Panc1 (cell line): Measurements from ENCODE around the gene HOTAIR. TPM values are rescaled to one million over a fixed set of nuclear protein-coding genes. Genes with fewer than 3 reads are reported as not detected.

Experiments used
- ATAC-seq: fragments of 200-7000 bp; cut with Tn5 transposase; 2 replicates; pipeline ENCODE4 v1.9.1; 2020; ENCODE audit warnings: mild to moderate bottlenecking, moderate library complexity
- BruUV-seq: library from RNA; stranded (reverse); fragments of 400-500 nt; replicated peaks from 2 replicates; lab custom pipeline; 2021; lab: Mats Ljungman, UMichigan
- CTCF ChIA-PET: fragments of 300-600 bp; sonication (Branson Sonifier 250); formaldehyde crosslinking; loops from one replicate; lab custom pipeline; 2022; ENCODE audit warnings: antibody characterized with exemption; lab: Charles Lee
- POLR2A ChIA-PET: fragments of 300-600 bp; sonication (Branson Sonifier 250); formaldehyde crosslinking; loops from one replicate; lab custom pipeline; 2022; ENCODE audit warnings: antibody characterized with exemption; lab: Charles Lee
- DNase-seq: peaks from one replicate; pipeline ENCODE4 v3.0.0-alpha.2; 2010; ENCODE audit warnings: low read depth, low spot score
- H3K27ac ChIP-seq: 2 replicates; pipeline ENCODE4 v1.5.1; 2011; ENCODE audit warnings: mild to moderate bottlenecking, low read length, inconsistent platforms
- H3K27me3 ChIP-seq: fragments of 200-500 bp; sonication (Bioruptor generic); 2 replicates; pipeline ENCODE4 v1.6.0; 2014; ENCODE audit warnings: low read length, inconsistent platforms; ENCODE audit not compliant: control insufficient read depth, insufficient read depth
- H3K36me3 ChIP-seq: fragments of 200-500 bp; sonication (Bioruptor generic); 2 replicates; pipeline ENCODE4 v1.5.1; 2014; ENCODE audit warnings: inconsistent platforms, mild to moderate bottlenecking, low read length, moderate library complexity; ENCODE audit not compliant: control insufficient read depth, insufficient read depth
- H3K4me1 ChIP-seq: 2 replicates; pipeline ENCODE4 v1.5.1; 2011; ENCODE audit warnings: inconsistent platforms, mild to moderate bottlenecking, low read length, moderate library complexity; ENCODE audit not compliant: control insufficient read depth, insufficient read depth
- H3K4me3 ChIP-seq, 2 experiments: 2 replicates each; pipeline ENCODE4 v1.5.1; 2011 to 2012; ENCODE audit warnings: low read depth in 2 of 2, low read length in 2 of 2, mild to moderate bottlenecking in 2 of 2, inconsistent platforms in 1 of 2, moderate library complexity in 1 of 2
- H3K9me3 ChIP-seq: fragments of 200-500 bp; sonication (Bioruptor generic); 2 replicates; pipeline ENCODE4 v1.5.1; 2014; ENCODE audit warnings: low read depth, mild to moderate bottlenecking, inconsistent platforms, low read length, moderate library complexity; ENCODE audit not compliant: control insufficient read depth, insufficient read depth
- CTCF ChIP-seq: fragments of 450-650 bp; IDR thresholded peaks from 2 replicates; pipeline ENCODE4 v1.5.1; 2017; ENCODE audit warnings: mild to moderate bottlenecking
- POLR2AphosphoS5 ChIP-seq: IDR thresholded peaks from 2 replicates; pipeline ENCODE4 v1.6.1; 2012; ENCODE audit warnings: mild to moderate bottlenecking, low read depth, low read length, moderate library complexity
- REST ChIP-seq, 2 experiments: IDR thresholded peaks; 2 replicates each; pipeline ENCODE4 v1.6.1; 2011 to 2012; ENCODE audit warnings: low read depth in 2 of 2, control low read depth in 1 of 2, low read length in 1 of 2, mild to moderate bottlenecking in 1 of 2, moderate library complexity in 1 of 2; ENCODE audit not compliant: insufficient read depth in 1 of 2
- SIN3A ChIP-seq: IDR thresholded peaks from 2 replicates; pipeline ENCODE4 v1.6.1; 2012; ENCODE audit warnings: low read depth, mild to moderate bottlenecking, low read length, moderate library complexity, borderline replicate concordance; ENCODE audit not compliant: insufficient read depth
- TCF7L2 ChIP-seq: IDR thresholded peaks from 2 replicates; pipeline ENCODE4 v1.6.1; 2011; ENCODE audit warnings: mild to moderate bottlenecking, low read depth, low read length, inconsistent platforms
- in situ Hi-C: cut with HindIII; loops from 2 replicates; pipeline ENCODE4 v1.10.0; 2016; ENCODE audit warnings: low sequenced_read_pairs, low pct_unique_long_range_greater_than_20kb
- intact Hi-C: fragments of 100-400 bp; cut with micrococcal nuclease; formaldehyde crosslinking; loops from one replicate; pipeline ENCODE4 v1.10.0; 2022; ENCODE audit not compliant: unreplicated experiment
- total RNA-seq: library from RNA; stranded (reverse); gene quantifications from one replicate; pipeline ENCODE4 v1.2.1, GENCODE V29; 2021; ENCODE audit not compliant: unreplicated experiment

Gene HOTAIR
- total RNA-seq, 1 experiment from 2014 or later = 31.7 TPM

DNA sequence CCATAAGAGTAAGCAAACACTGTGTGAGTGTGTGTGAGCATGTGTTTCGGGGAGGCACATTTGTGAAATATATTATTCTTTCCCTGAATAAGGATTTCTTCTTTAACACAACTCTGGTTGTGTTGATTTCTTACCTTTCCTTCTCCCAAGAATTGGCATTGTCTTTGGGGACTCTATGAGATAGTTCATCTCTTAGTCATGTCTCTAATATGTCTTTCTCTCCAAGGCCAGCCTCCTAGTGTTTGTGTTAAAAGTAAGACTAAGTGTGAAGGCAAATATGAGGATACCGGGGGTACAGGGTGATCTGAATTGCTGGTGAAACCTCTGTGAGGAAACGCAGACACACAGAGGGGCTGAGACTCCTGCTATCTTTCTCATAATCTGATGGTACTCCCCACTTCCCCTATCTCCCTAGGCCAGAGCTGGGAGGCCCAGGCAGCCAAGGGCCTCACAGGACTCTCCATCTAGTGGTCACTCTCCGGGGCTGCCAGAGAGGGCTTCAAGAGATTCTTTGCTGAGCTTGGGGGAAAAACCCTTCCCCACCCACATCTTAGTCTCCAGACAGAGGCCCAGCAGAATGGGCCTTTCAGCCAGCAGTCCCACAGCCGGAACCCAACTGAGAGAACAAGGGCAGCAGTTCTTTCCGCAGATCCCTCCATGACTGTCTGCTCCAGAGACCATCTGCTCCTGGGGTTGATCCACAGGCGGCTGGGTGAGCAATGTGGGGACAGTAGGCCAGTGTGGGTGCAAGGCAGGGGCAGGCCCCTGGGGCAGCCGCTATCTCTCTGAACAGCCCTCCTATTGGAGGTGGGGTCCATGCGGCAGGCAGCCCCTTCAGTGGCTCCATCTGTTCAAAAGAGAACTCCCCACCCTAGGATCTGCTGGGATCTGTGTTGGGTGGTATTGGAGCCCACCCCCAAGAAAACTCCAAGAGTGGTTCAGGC lies 25.8 kb downstream of the HOTAIR start:
- peaks cover 89% of the 10 kb centered on the region for H3K4me1 ChIP-seq
- ChIA-PET POLR2A (interaction anchor here (0.5 to 0.7 kb wide), 2 partner anchors 209 to 214 kb away, joined by 5 to 7 read pairs; no protein-coding TSS in a partner anchor), CTCF (interaction anchor here (0.6 kb wide), 2 partner anchors 50 to 79 kb away, joined by 6 to 12 read pairs; partner anchors contain the start of gene HOXC6)
- intact Hi-C loops (loop anchor here (5.0 kb wide), 2 partner anchors 122 to 182 kb away; no protein-coding TSS in a partner anchor), in situ Hi-C loops (no loop called here)
- no peaks in the 10 kb centered on the region for H3K27me3 ChIP-seq
- DNase-seq (no peak), ATAC-seq (peak; percentile 59)
- no TSS peak for BruUV-seq
- H3K27ac ChIP-seq = peak overlapping the region; percentile 88
- TF ChIP-seq CTCF = peak; percentile 76
- no peak for TF ChIP-seq POLR2AphosphoS5
- no peak for TF ChIP-seq SIN3A
- no peak for TF ChIP-seq REST (IDR thresholded peaks at IDR 0.05; ENCODE audit: insufficient read depth in 1 of 2, low read depth in 2 of 2, low read length in 1 of 2)
- TF ChIP-seq TCF7L2 = no peak
- H3K36me3 ChIP-seq = no peaks in the 10 kb centered on the region; the same call in 1 of the 2 replicates
- no peak overlapping the region for H3K4me3 ChIP-seq
- no peaks in the 10 kb centered on the region for H3K9me3 ChIP-seq

DNA sequence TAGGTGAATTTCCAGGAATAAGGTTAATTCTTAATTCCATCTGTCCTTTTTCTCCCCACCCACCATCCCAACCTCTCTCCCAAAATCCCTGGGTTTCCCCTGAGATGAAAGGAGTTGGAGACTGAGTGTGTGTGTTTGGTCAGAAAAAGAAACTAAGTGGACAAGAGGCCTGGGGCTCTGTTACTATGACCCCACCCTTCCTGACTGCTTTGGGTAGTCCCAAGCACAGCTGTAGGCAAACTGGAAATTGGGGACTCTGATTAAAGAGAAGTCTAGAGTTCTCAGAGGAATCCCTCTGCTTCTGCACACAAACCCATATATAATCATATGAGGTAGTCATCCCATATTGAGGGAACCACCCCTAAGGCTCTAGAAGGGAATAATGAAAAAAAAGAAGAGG lies 27.0 kb downstream of the HOTAIR start:
- in situ Hi-C loops = no loop called here
- no peak overlapping the region for H3K4me3 ChIP-seq
- no peak; the same call in 1 of the 2 replicates for ATAC-seq
- DNase-seq = no peak
- BruUV-seq = no TSS peak
- peaks cover under 1% of the 10 kb centered on the region for H3K36me3 ChIP-seq
- no peaks in the 10 kb centered on the region for H3K9me3 ChIP-seq
- peaks cover 86% of the 10 kb centered on the region for H3K4me1 ChIP-seq
- ChIA-PET CTCF (no interaction called here), POLR2A (no interaction called here)
- intact Hi-C loops = loop anchor here (5.0 kb wide), 2 partner anchors 120 to 180 kb away; no protein-coding TSS in a partner anchor
- peak overlapping the region; percentile 88 for H3K27ac ChIP-seq
- H3K27me3 ChIP-seq = no peaks in the 10 kb centered on the region
- no peak for TF ChIP-seq REST (IDR thresholded peaks at IDR 0.05; ENCODE audit: insufficient read depth in 1 of 2, low read depth in 2 of 2, low read length in 1 of 2)
- TF ChIP-seq TCF7L2 = peak; percentile 30; the same call in 1 of the 2 replicates
- TF ChIP-seq SIN3A = no peak
